Adrenal gland (tissue), 12 donors: ENCODE data around the gene TES. TPM values are rescaled to one million over a fixed set of nuclear protein-coding genes. Genes with fewer than 3 reads are reported as not detected.

ENCODE experiments used
- DNase-seq, 7 donors: peaks; one replicate each; pipeline ENCODE4 v3.0.0-alpha.2; 2019 to 2020
- H3K27ac ChIP-seq, 5 donors: fragments of 200-600 bp; sonication (generic) in 4 of 5; 1 replicate in 3 of 5; 2 replicates in 2 of 5; pipeline versions ENCODE4 v1.5.1 to v1.8.0; 2016 to 2020; ENCODE audit warnings: mild to moderate bottlenecking in 1 of 5
- H3K27me3 ChIP-seq: fragments of 200-600 bp; 2 replicates; pipeline ENCODE4 v1.8.0; 2021
- H3K36me3 ChIP-seq, 2 donors: fragments of 200-600 bp; replicated peaks in 1 of 2; 1 replicate in 1 of 2; 2 replicates in 1 of 2; pipeline versions ENCODE4 v1.5.1 to v1.8.0; 2018 to 2022
- H3K4me1 ChIP-seq, 2 donors: fragments of 200-600 bp; replicated peaks in 1 of 2; 1 replicate in 1 of 2; 2 replicates in 1 of 2; pipeline versions ENCODE4 v1.5.1 to v1.8.0; 2018 to 2021
- H3K4me3 ChIP-seq, 4 donors: fragments of 200-600 bp; sonication (generic) in 3 of 4; one replicate each; pipeline ENCODE4 v1.5.1; 2016 to 2018
- H3K9me3 ChIP-seq, 3 donors: fragments of 200-600 bp; sonication (generic) in 1 of 3; replicated peaks in 1 of 3; 1 replicate in 2 of 3; 2 replicates in 1 of 3; pipeline versions ENCODE4 v1.5.1 to v1.8.0; 2016 to 2021
- POLR2A ChIP-seq, 2 donors: fragments of 450-650 bp; IDR thresholded peaks; one replicate each; pipeline ENCODE4 v1.6.1; 2017; ENCODE audit warnings: antibody characterized with exemption in 2 of 2, mild to moderate bottlenecking in 2 of 2, moderate library complexity in 1 of 2
- whole genome bisulfite sequencing, 4 donors: extraction: QIAGEN DNeasy Blood & Tissue Kit in 2 of 4; methylation state at CpG; one replicate each; pipeline versions ENCODE4 v1.1.5 to v1.1.7; 2013 to 2017; 5-methylcytosine and 5-hydroxymethylcytosine counted together
- intact Hi-C, 2 donors: fragments of 100-400 bp; cut with DNase I; formaldehyde crosslinking; loops; one replicate each; pipeline versions ENCODE4 v1.14.1 to v1.15.0; 2022 to 2023
- polyA plus RNA-seq, 3 donors: library from polyadenylated mRNA; stranded (reverse); fragments of 200-250 nt in 2 of 3; fragments of 350-450 nt in 1 of 3; fragmentation: Illumina TruSeq in 1 of 3; extraction: RNeasy Lipid Tissue Mini Kit (QIAGEN cat#74804) in 1 of 3; gene quantifications; one replicate each; pipeline ENCODE4 v1.2.3, GENCODE V29; 2013 to 2014
- total RNA-seq, 9 donors: library from RNA; depleted of rRNA in 4 of 9; stranded (reverse); fragments of >200 nt in 4 of 9; fragments of 120-200 nt in 1 of 9; fragmentation: NEBNext Ultra II Directional in 1 of 9; extraction: Animal tissue kit (Norgen Biotek cat#: 25700) in 1 of 9; gene quantifications; one replicate each; pipeline versions ENCODE4 v1.1.0 to v1.2.4, GENCODE V29; 2013 to 2023
- TF ChIP-seq, protein P1 (sequence below), 6 experiments: fragments of 450-650 bp in 4 of 6; fragments of 200-600 bp in 2 of 6; sonication (generic) in 1 of 6; IDR thresholded peaks; 1 replicate in 5 of 6; 2 replicates in 1 of 6; pipeline versions ENCODE4 v1.5.1 to v1.8.0; 2016 to 2021; ENCODE audit warnings: antibody characterized with exemption in 6 of 6, mild to moderate bottlenecking in 2 of 6, moderate library complexity in 1 of 6
- donor health status: healthy with polysubstance abuse.
- donor health status: Bipolar disorder and iron deficiency.
- donor health status: DM: yes; HTN: yes; CAD: no.
- donor health status: DM: no; HTN: no; CAD: no.
- donor health status: DM: no; HTN: no; CAD: no.
- donor health status: DM: yes; HTN: yes; CAD: no.

The TES gene
- total and polyA plus RNA-seq, 12 donors: 3.9 to 21.8 (median 12.5) TPM

DNA sequence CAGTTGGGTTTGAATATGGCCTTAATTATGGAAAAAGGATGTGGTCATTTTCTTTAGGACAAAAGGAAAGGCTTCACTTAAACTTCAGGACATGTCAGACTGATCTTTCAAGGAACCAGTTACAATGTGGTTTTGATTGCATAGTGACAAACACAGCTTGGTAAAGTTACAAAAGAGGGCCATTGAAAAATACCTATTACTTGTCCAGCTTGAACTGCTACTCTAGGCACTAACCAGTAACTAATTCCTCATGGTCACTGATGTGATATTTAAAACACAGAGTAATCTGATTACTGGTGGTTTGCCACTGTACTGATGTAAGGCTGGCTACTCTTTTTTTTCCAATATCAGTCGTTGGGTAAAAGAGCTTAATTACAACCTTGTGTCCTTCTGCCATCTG lies 22.6 kb downstream of the TES start:
- Histone ChIP-seq H3K36me3 (no peaks in the 10 kb centered on the region), H3K9me3 (no peaks in the 10 kb centered on the region), H3K27me3 (no peaks in the 10 kb centered on the region), H3K4me1 (peaks cover 0 to 23% of the 10 kb centered on the region in 2 donors), H3K4me3 (no peak overlapping the region), H3K27ac (no peak overlapping the region)
- no peak for DNase-seq
- WGBS, 4 donors: 76 to 85% (median 81%) methylated on average over 1 of the region's 1 CpG
- intact Hi-C loops: no loop called here
- TF ChIP-seq POLR2A (IDR thresholded peaks at IDR 0.05): no peak
- TF ChIP-seq, protein P1, sequence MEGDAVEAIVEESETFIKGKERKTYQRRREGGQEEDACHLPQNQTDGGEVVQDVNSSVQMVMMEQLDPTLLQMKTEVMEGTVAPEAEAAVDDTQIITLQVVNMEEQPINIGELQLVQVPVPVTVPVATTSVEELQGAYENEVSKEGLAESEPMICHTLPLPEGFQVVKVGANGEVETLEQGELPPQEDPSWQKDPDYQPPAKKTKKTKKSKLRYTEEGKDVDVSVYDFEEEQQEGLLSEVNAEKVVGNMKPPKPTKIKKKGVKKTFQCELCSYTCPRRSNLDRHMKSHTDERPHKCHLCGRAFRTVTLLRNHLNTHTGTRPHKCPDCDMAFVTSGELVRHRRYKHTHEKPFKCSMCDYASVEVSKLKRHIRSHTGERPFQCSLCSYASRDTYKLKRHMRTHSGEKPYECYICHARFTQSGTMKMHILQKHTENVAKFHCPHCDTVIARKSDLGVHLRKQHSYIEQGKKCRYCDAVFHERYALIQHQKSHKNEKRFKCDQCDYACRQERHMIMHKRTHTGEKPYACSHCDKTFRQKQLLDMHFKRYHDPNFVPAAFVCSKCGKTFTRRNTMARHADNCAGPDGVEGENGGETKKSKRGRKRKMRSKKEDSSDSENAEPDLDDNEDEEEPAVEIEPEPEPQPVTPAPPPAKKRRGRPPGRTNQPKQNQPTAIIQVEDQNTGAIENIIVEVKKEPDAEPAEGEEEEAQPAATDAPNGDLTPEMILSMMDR (IDR thresholded peaks at IDR 0.05): no peak

DNA sequence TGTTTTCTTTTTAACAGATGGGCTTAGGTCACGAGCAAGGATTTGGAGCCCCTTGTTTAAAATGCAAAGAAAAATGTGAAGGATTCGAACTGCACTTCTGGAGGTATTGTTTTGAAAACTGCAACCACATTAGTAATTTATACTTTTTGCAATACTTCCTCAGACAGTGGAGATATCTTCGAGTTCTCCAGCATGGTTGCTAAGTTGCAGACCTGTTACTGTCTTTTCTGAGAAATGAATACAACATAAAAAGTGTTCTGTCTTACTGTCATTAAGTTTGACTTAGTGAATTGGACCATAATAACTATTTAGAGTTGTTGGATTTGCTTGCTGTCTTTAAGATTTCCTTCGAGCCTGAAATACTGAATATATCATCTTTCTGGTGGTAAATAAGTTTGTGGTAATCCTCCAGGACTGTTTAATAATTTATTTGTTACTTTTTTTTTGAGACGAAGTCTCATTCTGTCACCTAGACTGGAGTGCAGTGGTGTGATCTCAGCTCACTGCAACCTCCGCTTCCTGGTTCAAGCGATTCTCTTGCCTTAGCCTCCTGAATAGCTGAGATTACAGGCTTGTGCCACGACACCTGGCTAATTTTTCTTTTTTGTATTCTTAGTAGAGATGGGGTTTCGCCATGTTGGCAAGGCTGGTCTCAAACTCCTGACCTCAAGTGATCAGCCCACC lies 24.3 kb downstream of the TES start:
- peaks cover 0 to 23% of the 10 kb centered on the region in 2 donors for H3K4me1 ChIP-seq
- no peaks in the 10 kb centered on the region for H3K27me3 ChIP-seq
- no peak for DNase-seq
- H3K9me3 ChIP-seq: no peaks in the 10 kb centered on the region
- intact Hi-C loops: loop anchor here (5.0 kb wide), 2 partner anchors 57 to 62 kb away; no protein-coding TSS in a partner anchor
- no peaks in the 10 kb centered on the region for H3K36me3 ChIP-seq
- H3K27ac ChIP-seq: no peak overlapping the region
- no peak for TF ChIP-seq POLR2A (IDR thresholded peaks at IDR 0.05)
- TF ChIP-seq, protein P1 (IDR thresholded peaks at IDR 0.05): no peak
- no peak overlapping the region for H3K4me3 ChIP-seq
- WGBS, 4 donors: 82 to 93% (median 85%) methylated on average over 9 of the region's 9 CpGs

DNA sequence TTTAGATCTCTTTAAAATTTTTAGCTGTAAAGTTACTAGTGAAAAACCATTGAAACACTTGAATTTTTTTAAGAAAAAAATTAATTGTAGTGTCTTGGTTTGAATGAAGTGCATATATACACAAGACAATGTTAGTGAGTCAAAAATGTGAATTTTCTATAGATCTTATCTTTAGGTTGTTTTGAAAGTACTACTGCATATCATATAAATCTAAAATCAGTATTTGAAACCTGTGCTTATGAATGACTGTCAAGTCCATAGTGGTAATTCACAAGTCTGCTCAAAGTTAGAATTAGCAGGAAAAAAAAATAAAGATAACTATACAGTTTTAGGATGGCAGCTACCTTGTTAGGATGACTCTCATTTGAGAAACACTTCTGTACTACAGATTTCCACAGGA lies 25.0 kb downstream of the TES start:
- no peaks in the 10 kb centered on the region for H3K27me3 ChIP-seq
- DNase-seq: no peak
- intact Hi-C loops: loop anchor here (5.0 kb wide), 2 partner anchors 58 to 63 kb away; no protein-coding TSS in a partner anchor
- H3K4me1 ChIP-seq: peaks cover 0 to 16% of the 10 kb centered on the region in 2 donors
- no peak overlapping the region for H3K4me3 ChIP-seq
- H3K27ac ChIP-seq: no peak overlapping the region
- no peaks in the 10 kb centered on the region for H3K9me3 ChIP-seq
- no peaks in the 10 kb centered on the region for H3K36me3 ChIP-seq
- TF ChIP-seq, protein P1 (IDR thresholded peaks at IDR 0.05): no peak
- TF ChIP-seq POLR2A (IDR thresholded peaks at IDR 0.05): no peak

DNA sequence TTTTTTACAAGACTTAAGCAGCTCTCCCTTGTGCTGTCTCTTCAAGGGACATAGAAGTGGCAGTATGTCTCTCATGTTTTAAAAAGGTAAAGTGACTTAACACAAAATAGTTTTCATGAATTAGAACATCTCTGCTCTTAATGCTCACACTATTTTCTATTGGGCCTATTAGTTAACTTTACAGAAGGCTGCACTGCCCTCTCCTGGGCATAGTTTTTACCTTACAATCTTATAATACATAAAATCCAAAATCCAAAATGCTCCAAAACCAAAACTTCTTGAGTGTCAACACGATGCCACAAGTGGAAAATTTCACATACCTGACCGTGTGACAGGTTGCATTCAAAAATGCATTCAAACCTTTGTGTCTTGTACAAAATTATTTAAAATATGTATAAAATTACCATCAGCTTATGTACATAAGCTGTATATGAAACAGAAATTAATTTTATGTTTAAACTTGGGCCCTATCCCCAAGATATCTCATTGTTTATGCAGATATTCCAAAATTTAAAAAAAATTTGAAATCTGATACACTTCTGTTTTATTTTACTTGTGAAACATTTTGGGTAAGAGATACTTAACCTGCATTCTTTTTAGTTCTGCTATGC lies 25.8 kb downstream of the TES start:
- peak; percentile 37 to 74 (median 49) for DNase-seq
- H3K27ac ChIP-seq: no peak overlapping the region
- no peak for TF ChIP-seq POLR2A (IDR thresholded peaks at IDR 0.05)
- TF ChIP-seq, protein P1 (IDR thresholded peaks at IDR 0.05): peak; percentile 37 to 70 (median 66)
- no peaks in the 10 kb centered on the region for H3K9me3 ChIP-seq
- intact Hi-C loops: loop anchor here (2.0 to 5.0 kb wide), 3 partner anchors 55 to 64 kb away; no protein-coding TSS in a partner anchor
- WGBS, 4 donors: 18 to 33% (median 26%) methylated on average over 2 of the region's 2 CpGs
- no peak overlapping the region for H3K4me3 ChIP-seq
- no peaks in the 10 kb centered on the region for H3K36me3 ChIP-seq
- no peaks in the 10 kb centered on the region for H3K27me3 ChIP-seq
- H3K4me1 ChIP-seq: peaks cover 0 to 8% of the 10 kb centered on the region in 2 donors
